GM18498 (cell line): ENCODE results near the gene COQ9.

Experiments used
- ATAC-seq: cut with Tn5 transposase; IDR thresholded peaks from one replicate; pipeline ENCODE4 v1.9.1; 2021; ENCODE audit warnings: mild to moderate bottlenecking, moderate library complexity; ENCODE audit not compliant: unreplicated experiment

Gene COQ9

GRCh38 chr16:57509231-57509923 lies 62.1 kb downstream of the COQ9 start:
- ATAC-seq, result no peak

GRCh38 chr16:57510016-57510871 lies 63.0 kb downstream of the COQ9 start:
- no peak for ATAC-seq
